Cardiac muscle cell (in vitro differentiated cells and primary cell): ENCODE measurements around the gene SMIM17. TPM values are rescaled to one million over a fixed set of nuclear protein-coding genes. Genes with fewer than 3 reads are reported as not detected.
A peak's percentile ranks its signal among the peaks of the same experiment; 100 is the strongest.

Experiments
- DNase-seq, 2 donors: peaks; one replicate each; pipeline versions ENCODE4 v3.0.0 to v3.0.0-alpha.2; 2010 to 2017; ENCODE audit warnings: low read depth in 1 of 2, low spot score in 1 of 2
- H3K27ac ChIP-seq: fragments of 200-600 bp; sonication (generic); 2 replicates; pipeline ENCODE4 v1.5.1; 2016
- H3K27me3 ChIP-seq: fragments of 200-600 bp; sonication (generic); 2 replicates; pipeline ENCODE4 v1.6.0; 2016; ENCODE audit warnings: control low read depth
- H3K36me3 ChIP-seq: fragments of 200-600 bp; sonication (generic); 2 replicates; pipeline ENCODE4 v1.5.1; 2016; ENCODE audit warnings: control low read depth
- H3K4me1 ChIP-seq: fragments of 200-600 bp; sonication (generic); 2 replicates; pipeline ENCODE4 v1.8.1; 2017; ENCODE audit warnings: low read depth, mild to moderate bottlenecking, mixed run types
- H3K4me3 ChIP-seq: fragments of 200-600 bp; sonication (generic); 2 replicates; pipeline ENCODE4 v1.5.1; 2016; ENCODE audit warnings: mild to moderate bottlenecking
- H3K9me3 ChIP-seq: fragments of 200-600 bp; sonication (generic); 2 replicates; pipeline ENCODE4 v1.5.1; 2017; ENCODE audit warnings: low read depth, mild to moderate bottlenecking, control low read depth
- CTCF ChIP-seq: IDR thresholded peaks from 2 replicates; pipeline ENCODE4 v1.5.1; 2012; ENCODE audit warnings: low read depth, mild to moderate bottlenecking, low read length
- polyA plus RNA-seq: library from polyadenylated mRNA; unstranded; fragments of >200 nt; fragmentation: Nextera tagmentation; extraction: Ambion mirVana; gene quantifications from 2 replicates; pipeline ENCODE4 v1.2.1, GENCODE V29; 2016
- total RNA-seq: library from RNA; depleted of rRNA; stranded (reverse); fragments of >200 nt; gene quantifications from 2 replicates; pipeline ENCODE4 v1.2.3, GENCODE V29; 2016

The SMIM17 gene
- total RNA-seq (1.4 TPM in 1 of 2 replicates, not detected in the other), polyA plus RNA-seq (0.72 and 4.4 TPM in 2 replicates)

GRCh38 chr19:56642711-56643459 is at the start of gene SMIM17:
Gene SMIM17, plus strand, starts transcription at chr19:56643159. Its CDS starts 2,509 bp downstream, at chr19:56645668.
- Histone ChIP-seq H3K36me3 (no peaks in the 10 kb centered on the region), H3K4me3 (no peak within 1 kb of the TSS), H3K27me3 (no peaks in the 10 kb centered on the region), H3K4me1 (no peaks in the 10 kb centered on the region), H3K27ac (no peak within 1 kb of the TSS), H3K9me3 (no peaks in the 10 kb centered on the region)
- TF ChIP-seq CTCF, result no peak
- no peak for DNase-seq

- H3K27me3 ChIP-seq, result no peaks in the 10 kb centered on the region
- H3K27ac ChIP-seq, result no peak overlapping the region
- no peaks in the 10 kb centered on the region for H3K9me3 ChIP-seq
- H3K36me3 ChIP-seq, result no peaks in the 10 kb centered on the region
- TF ChIP-seq CTCF, result no peak
- no peaks in the 10 kb centered on the region for H3K4me1 ChIP-seq
- DNase-seq, result no peak
- no peak overlapping the region for H3K4me3 ChIP-seq
These were observed 48.5 kb upstream of the SMIM17 start for GRCh38 chr19:56594446-56594782.

GRCh38 chr19:56594783-56595547 is 48.0 kb upstream of the SMIM17 start, which contains the start of gene ZNF71:
Gene ZNF71, plus strand, starts transcription at chr19:56595302. Its CDS starts 6,257 bp downstream, at chr19:56601559.
- Histone ChIP-seq H3K4me3 (peak within 1 kb of the TSS; percentile 87), H3K36me3 (no peaks in the 10 kb centered on the region), H3K27ac (no peak within 1 kb of the TSS), H3K27me3 (no peaks in the 10 kb centered on the region), H3K4me1 (no peaks in the 10 kb centered on the region), H3K9me3 (no peaks in the 10 kb centered on the region)
- TF ChIP-seq CTCF, result no peak
- peak; percentile 92 for DNase-seq

GRCh38 chr19:56595548-56595899 is 47.4 kb upstream of the SMIM17 start:
- Histone ChIP-seq H3K4me3 (peak overlapping the region; percentile 87), H3K4me1 (no peaks in the 10 kb centered on the region), H3K27me3 (no peaks in the 10 kb centered on the region), H3K36me3 (no peaks in the 10 kb centered on the region), H3K27ac (no peak overlapping the region), H3K9me3 (no peaks in the 10 kb centered on the region)
- DNase-seq, result no peak
- TF ChIP-seq CTCF, result no peak

GRCh38 chr19:56596676-56597075 is 46.3 kb upstream of the SMIM17 start:
- Histone ChIP-seq H3K4me1 (no peaks in the 10 kb centered on the region), H3K36me3 (peaks cover 4% of the 10 kb centered on the region), H3K27ac (no peak overlapping the region), H3K4me3 (no peak overlapping the region), H3K9me3 (no peaks in the 10 kb centered on the region), H3K27me3 (no peaks in the 10 kb centered on the region)
- no peak for DNase-seq
- no peak for TF ChIP-seq CTCF
